IMR-90 (cell line): ENCODE measurements around the gene PCCA. TPM values are rescaled to one million over a fixed set of nuclear protein-coding genes. Genes with fewer than 3 reads are reported as not detected.

ENCODE experiments used
- ATAC-seq: fragments of 200-7000 bp; cut with Tn5 transposase; 2 replicates; pipeline ENCODE4 v1.9.1; 2020; ENCODE audit warnings: low read depth, mild to moderate bottlenecking, moderate library complexity
- BruUV-seq: library from RNA; stranded (reverse); fragments of 400-500 nt; replicated peaks from 2 replicates; lab custom pipeline; 2021; lab: Mats Ljungman, UMichigan
- CTCF ChIA-PET: fragments of 300-600 bp; formaldehyde crosslinking; extraction: SDS; loops from one replicate; lab custom pipeline; 2021; ENCODE audit warnings: antibody characterized with exemption; lab: Yijun Ruan, JAX
- POLR2A ChIA-PET: fragments of 300-600 bp; sonication (Branson Sonifier 250); formaldehyde crosslinking; loops from one replicate; lab custom pipeline; 2022; ENCODE audit warnings: antibody characterized with exemption; ENCODE audit not compliant: unreplicated experiment; lab: Charles Lee
- DNase-seq: peaks from one replicate; pipeline ENCODE4 v3.0.0; 2013
- H2AFZ ChIP-seq: replicated peaks from 2 replicates; pipeline ENCODE3; 2013; ENCODE audit warnings: low read length, mild to moderate bottlenecking; ENCODE audit not compliant: poor library complexity
- H2AK5ac ChIP-seq: 2 replicates; pipeline ENCODE4 v1.6.1; 2013; ENCODE audit warnings: low read depth, low read length, inconsistent platforms
- H2AK9ac ChIP-seq: replicated peaks from 2 replicates; pipeline ENCODE3; 2013; ENCODE audit warnings: mild to moderate bottlenecking, low read depth, low read length, moderate library complexity; ENCODE audit not compliant: poor library complexity
- H2BK120ac ChIP-seq: 2 replicates; pipeline ENCODE4 v1.6.1; 2013; ENCODE audit warnings: low read depth, low read length, inconsistent platforms
- H2BK15ac ChIP-seq: 3 replicates; pipeline ENCODE4 v1.6.1; 2013; ENCODE audit warnings: low read depth, low read length, inconsistent platforms
- H2BK20ac ChIP-seq: 2 replicates; pipeline ENCODE4 v1.6.1; 2013; ENCODE audit warnings: low read depth, mild to moderate bottlenecking, inconsistent platforms, low read length, moderate library complexity
- H2BK5ac ChIP-seq: 2 replicates; pipeline ENCODE4 v1.6.1; 2013; ENCODE audit warnings: mild to moderate bottlenecking, low read depth, low read length, inconsistent platforms; ENCODE audit not compliant: poor library complexity, severe bottlenecking
- H3K14ac ChIP-seq: replicated peaks from 2 replicates; pipeline ENCODE4 v1.6.1; 2013; ENCODE audit warnings: low read depth, low read length, inconsistent platforms
- H3K18ac ChIP-seq: 2 replicates; pipeline ENCODE4 v1.6.1; 2013; ENCODE audit warnings: low read depth, low read length, control low read depth
- H3K23ac ChIP-seq: 2 replicates; pipeline ENCODE4 v1.6.1; 2013; ENCODE audit warnings: low read depth, low read length, inconsistent platforms
- H3K27ac ChIP-seq: 2 replicates; pipeline ENCODE4 v1.5.1; 2013; ENCODE audit warnings: mild to moderate bottlenecking, control low read depth, low read length; ENCODE audit not compliant: insufficient read depth
- H3K27me3 ChIP-seq: 2 replicates; pipeline ENCODE4 v1.6.1; 2013; ENCODE audit warnings: low read length; ENCODE audit not compliant: control insufficient read depth, insufficient read depth
- H3K36me3 ChIP-seq: 2 replicates; pipeline ENCODE4 v1.6.1; 2013; ENCODE audit warnings: low read length, mixed read lengths; ENCODE audit not compliant: control insufficient read depth, insufficient read depth
- H3K4ac ChIP-seq: 2 replicates; pipeline ENCODE4 v1.6.1; 2013; ENCODE audit warnings: low read depth, low read length, inconsistent platforms
- H3K4me1 ChIP-seq: 2 replicates; pipeline ENCODE4 v1.6.1; 2013; ENCODE audit warnings: low read length, mixed read lengths; ENCODE audit not compliant: control insufficient read depth, insufficient read depth
- H3K4me2 ChIP-seq: 2 replicates; pipeline ENCODE4 v1.6.1; 2013; ENCODE audit warnings: low read depth, mild to moderate bottlenecking, control low read depth, low read length, moderate library complexity
- H3K4me3 ChIP-seq: 2 replicates; pipeline ENCODE4 v1.5.1; 2013; ENCODE audit warnings: low read depth, mild to moderate bottlenecking, control low read depth, low read length, moderate library complexity; ENCODE audit not compliant: insufficient read depth
- H3K56ac ChIP-seq: 2 replicates; pipeline ENCODE4 v1.6.1; 2013; ENCODE audit warnings: low read length, inconsistent platforms; ENCODE audit not compliant: insufficient read depth; ENCODE audit errors: extremely low read depth
- H3K79me1 ChIP-seq, 2 experiments: 2 replicates each; pipeline ENCODE4 v1.6.1; 2013; ENCODE audit warnings: low read length in 2 of 2, inconsistent platforms in 1 of 2, low read depth in 1 of 2
- H3K9ac ChIP-seq: 2 replicates; pipeline ENCODE4 v1.6.1; 2013; ENCODE audit warnings: low read depth, low read length, control low read depth
- H3K9me1 ChIP-seq: 2 replicates; pipeline ENCODE4 v1.6.1; 2013; ENCODE audit warnings: low read length, inconsistent platforms; ENCODE audit not compliant: insufficient read depth
- H3K9me3 ChIP-seq: 2 replicates; pipeline ENCODE4 v1.6.1; 2013; ENCODE audit warnings: low read length; ENCODE audit not compliant: control insufficient read depth, insufficient read depth
- H4K20me1 ChIP-seq: 2 replicates; pipeline ENCODE4 v1.6.1; 2013; ENCODE audit warnings: low read length, inconsistent platforms; ENCODE audit not compliant: insufficient read depth
- H4K5ac ChIP-seq: 2 replicates; pipeline ENCODE4 v1.6.1; 2013; ENCODE audit warnings: mild to moderate bottlenecking, low read depth, low read length, control low read depth
- H4K8ac ChIP-seq, 2 experiments: 2 replicates each; pipeline ENCODE4 v1.6.1; 2013; ENCODE audit warnings: low read depth in 2 of 2, low read length in 2 of 2, control low read depth in 1 of 2, inconsistent platforms in 1 of 2
- H4K91ac ChIP-seq: 2 replicates; pipeline ENCODE4 v1.6.1; 2013; ENCODE audit warnings: low read depth, low read length, inconsistent platforms; ENCODE audit not compliant: insufficient read depth
- BHLHE40 ChIP-seq: fragments of 150-350 bp; IDR thresholded peaks from 2 replicates; pipeline ENCODE4 v1.6.1; 2016; ENCODE audit warnings: mild to moderate bottlenecking, low read depth, low read length
- ELK1 ChIP-seq: fragments of 150-350 bp; IDR thresholded peaks from 2 replicates; pipeline ENCODE4 v1.6.1; 2016; ENCODE audit warnings: low read depth, mild to moderate bottlenecking, low read length, moderate library complexity, borderline replicate concordance
- MAFK ChIP-seq: IDR thresholded peaks from 2 replicates; pipeline ENCODE4 v1.6.1; 2012; ENCODE audit warnings: low read depth, low read length, improper control_type of control experiment
- POLR2A ChIP-seq: IDR thresholded peaks from 2 replicates; pipeline ENCODE4 v1.6.1; 2012; ENCODE audit warnings: mild to moderate bottlenecking, low read depth, low read length
- RCOR1 ChIP-seq: IDR thresholded peaks from 2 replicates; pipeline ENCODE4 v1.6.1; 2012; ENCODE audit warnings: mild to moderate bottlenecking, low read length, improper control_type of control experiment; ENCODE audit not compliant: insufficient replicate concordance
- SMC3 ChIP-seq: fragments of 150-350 bp; IDR thresholded peaks from 2 replicates; pipeline ENCODE4 v1.6.1; 2016; ENCODE audit warnings: low read depth, mild to moderate bottlenecking, antibody characterized with exemption, low read length, moderate library complexity
- WGBS, 2 experiments: methylation state at CpG; one replicate each; pipeline versions ENCODE4 v1.1.5 to v1.1.7; 2013; ENCODE audit warnings: missing lambda C conversion rate in 2 of 2; ENCODE audit not compliant: insufficient read length in 1 of 2; ENCODE audit errors: extremely low coverage in 2 of 2; 5-methylcytosine and 5-hydroxymethylcytosine counted together
- dilution Hi-C: fragments of 300-500 bp; cut with HindIII; formaldehyde crosslinking; loops from one replicate; pipeline ENCODE4 v1.14.3; 2018; ENCODE audit warnings: low sequenced_read_pairs; ENCODE audit not compliant: unreplicated experiment
- in situ Hi-C: fragments of 300-500 bp; cut with MboI; formaldehyde crosslinking; loops from 3 replicates; pipeline ENCODE4 v1.14.3; 2019; ENCODE audit warnings: low sequenced_read_pairs, inconsistent platforms, mixed read lengths
- intact Hi-C: fragments of 100-400 bp; cut with micrococcal nuclease; formaldehyde crosslinking; loops from 2 replicates; pipeline ENCODE4 v1.10.0; 2022
- polyA plus RNA-seq, 3 experiments: library from polyadenylated mRNA; depleted of rRNA; stranded (reverse); fragments of >200 nt; gene quantifications; 2 replicates each; pipeline ENCODE4 v1.2.3, GENCODE V29; 2012; ENCODE audit warnings: low replicate concordance in 1 of 3
- total RNA-seq: library from RNA; depleted of rRNA; stranded (reverse); fragments of >200 nt; gene quantifications from 2 replicates; pipeline ENCODE4 v1.2.3, GENCODE V29; 2012
- TF ChIP-seq, protein P1 (sequence below): fragments of 150-350 bp; IDR thresholded peaks from 2 replicates; pipeline ENCODE4 v1.6.1; 2017; ENCODE audit warnings: mild to moderate bottlenecking, antibody characterized with exemption, low read length, low read depth

PCCA gene
- total and polyA plus RNA-seq, 2 of the 4 experiments (the other 2 are of a cell fraction) = 7.6 to 24.0 TPM

GRCh38 chr13:100197116-100197515 is 108.2 kb downstream of the PCCA start:
- Histone ChIP-seq H3K9me3 (peaks cover 6% of the 10 kb centered on the region), H3K4me2 (no peak overlapping the region), H2AK9ac (no peak overlapping the region), H3K79me1 (peaks cover 4 to 8% of the 10 kb centered on the region in 2 experiments; a peak in 1 of 4 replicates), H3K18ac (no peak overlapping the region), H3K4me1 (no peaks in the 10 kb centered on the region), H3K14ac (no peak overlapping the region), H3K36me3 (no peaks in the 10 kb centered on the region), H3K9me1 (0 out of 2 replicates have a peak, but pooled peaks cover 6% of the 10 kb centered on the region), H3K4ac (no peak overlapping the region), H3K27me3 (no peaks in the 10 kb centered on the region), H3K9ac (no peak overlapping the region), H4K5ac (no peak overlapping the region), H2BK120ac (no peak overlapping the region), H2BK20ac (no peak overlapping the region), H4K91ac (no peak overlapping the region), H2BK5ac (no peak overlapping the region), H3K27ac (no peak overlapping the region), H2AFZ (no peak overlapping the region), H2AK5ac (no peak overlapping the region), H4K20me1 (no peaks in the 10 kb centered on the region), H2BK15ac (no peak overlapping the region), H4K8ac (no peak overlapping the region), H3K23ac (no peak overlapping the region), H3K4me3 (no peak overlapping the region), H3K56ac (no peak overlapping the region)
- dilution Hi-C loops = no loop called here
- BruUV-seq = no TSS peak
- DNase-seq = no peak
- intact Hi-C loops = no loop called here
- TF ChIP-seq RCOR1 (no peak), ELK1 (no peak), POLR2A (no peak), BHLHE40 (no peak), MAFK (no peak), SMC3 (no peak)
- TF ChIP-seq, protein P1, sequence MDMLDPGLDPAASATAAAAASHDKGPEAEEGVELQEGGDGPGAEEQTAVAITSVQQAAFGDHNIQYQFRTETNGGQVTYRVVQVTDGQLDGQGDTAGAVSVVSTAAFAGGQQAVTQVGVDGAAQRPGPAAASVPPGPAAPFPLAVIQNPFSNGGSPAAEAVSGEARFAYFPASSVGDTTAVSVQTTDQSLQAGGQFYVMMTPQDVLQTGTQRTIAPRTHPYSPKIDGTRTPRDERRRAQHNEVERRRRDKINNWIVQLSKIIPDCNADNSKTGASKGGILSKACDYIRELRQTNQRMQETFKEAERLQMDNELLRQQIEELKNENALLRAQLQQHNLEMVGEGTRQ = no peak
- WGBS, 2 experiments = no CpG with 5 or more reads among the region's 1 CpG
- ChIA-PET CTCF (no interaction called here), POLR2A (no interaction called here)
- in situ Hi-C loops = no loop called here
- ATAC-seq = no peak
